Neural cell (in vitro differentiated cells): ENCODE results near the gene ATF6. TPM values are rescaled to one million over a fixed set of nuclear protein-coding genes. Genes with fewer than 3 reads are reported as not detected.

Experiments used
- H2AFZ ChIP-seq: fragments of 200-600, 300-800 bp; sonication (generic), shearing (Covaris generic); 2 replicates; pipeline ENCODE4 v1.6.0; 2014; ENCODE audit warnings: low read depth, mild to moderate bottlenecking, antibody characterized with exemption, low read length, moderate library complexity
- H3F3A ChIP-seq: fragments of 200-600 bp; shearing (Covaris generic); 2 replicates; pipeline ENCODE4 v1.6.1; 2016; ENCODE audit warnings: mild to moderate bottlenecking, moderate library complexity, mixed read lengths, antibody characterized with exemption, low read length; ENCODE audit not compliant: insufficient read depth, poor library complexity, severe bottlenecking
- H3K27ac ChIP-seq: fragments of 200-600, 300-800 bp; sonication (generic), shearing (Covaris generic); 2 replicates; pipeline ENCODE4 v1.5.1; 2014; ENCODE audit warnings: mild to moderate bottlenecking, low read length, moderate library complexity
- H3K27me3 ChIP-seq: fragments of 300-800, 200-600 bp; sonication (generic), shearing (Covaris generic); 2 replicates; pipeline ENCODE4 v1.6.0; 2014; ENCODE audit warnings: mild to moderate bottlenecking, low read depth, low read length, moderate library complexity; ENCODE audit not compliant: insufficient read depth
- H3K36me3 ChIP-seq: fragments of 300-800, 200-600 bp; sonication (generic), shearing (Covaris generic); 2 replicates; pipeline ENCODE4 v1.5.1; 2014; ENCODE audit warnings: mild to moderate bottlenecking, antibody characterized with exemption, low read length, moderate library complexity; ENCODE audit not compliant: insufficient read depth
- H3K4me2 ChIP-seq: fragments of 300-800, 200-600 bp; sonication (generic), shearing (Covaris generic); 2 replicates; pipeline ENCODE4 v1.6.0; 2014; ENCODE audit warnings: mild to moderate bottlenecking, low read length
- H3K4me3 ChIP-seq: fragments of 300-800, 200-600 bp; sonication (generic), shearing (Covaris generic); 2 replicates; pipeline ENCODE4 v1.5.1; 2014; ENCODE audit warnings: mild to moderate bottlenecking, low read length, moderate library complexity
- H3K79me2 ChIP-seq: fragments of 200-600 bp; shearing (Covaris generic); replicated peaks from 2 replicates; pipeline ENCODE4 v1.6.0; 2014; ENCODE audit warnings: mild to moderate bottlenecking, low read length, moderate library complexity; ENCODE audit not compliant: insufficient read depth
- H3K9ac ChIP-seq: fragments of 300-800, 200-600 bp; sonication (generic), shearing (Covaris generic); 2 replicates; pipeline ENCODE4 v1.6.1; 2016; ENCODE audit warnings: mild to moderate bottlenecking, low read length, mixed read lengths
- H3K9me2 ChIP-seq: fragments of 200-600 bp; shearing (Covaris generic); 2 replicates; pipeline ENCODE4 v1.6.1; 2016; ENCODE audit warnings: mild to moderate bottlenecking, low read length, mixed read lengths; ENCODE audit not compliant: insufficient read depth
- H3K9me3 ChIP-seq: fragments of 200-600, 300-800 bp; sonication (generic), shearing (Covaris generic); 2 replicates; pipeline ENCODE4 v1.6.1; 2016; ENCODE audit warnings: mild to moderate bottlenecking, mixed run types, low read length, moderate library complexity, mixed read lengths
- H4K20me1 ChIP-seq: fragments of 200-600 bp; shearing (Covaris generic); 2 replicates; pipeline ENCODE4 v1.6.1; 2016; ENCODE audit warnings: mild to moderate bottlenecking, mixed run types; ENCODE audit not compliant: insufficient read depth
- CTCF ChIP-seq: fragments of 450-650 bp; IDR thresholded peaks from 2 replicates; pipeline ENCODE4 v1.5.1; 2014; ENCODE audit warnings: antibody characterized with exemption, mild to moderate bottlenecking, moderate library complexity; ENCODE audit not compliant: poor library complexity, severe bottlenecking
- EP300 ChIP-seq: fragments of 450-650 bp; conservative IDR thresholded peaks from 2 replicates; pipeline ENCODE4 v1.6.1; 2014; ENCODE audit warnings: antibody characterized with exemption, mild to moderate bottlenecking, moderate library complexity; ENCODE audit not compliant: poor library complexity, severe bottlenecking
- EZH2 ChIP-seq: fragments of 200-600, 300-800 bp; shearing (Covaris generic), sonication (generic); IDR thresholded peaks from 2 replicates; pipeline ENCODE4 v1.6.1; 2014; ENCODE audit warnings: antibody characterized with exemption, low read length, borderline replicate concordance, mild to moderate bottlenecking; ENCODE audit not compliant: insufficient read depth, poor library complexity, severe bottlenecking
- MXI1 ChIP-seq: fragments of 450-650 bp; conservative IDR thresholded peaks from 2 replicates; pipeline ENCODE4 v1.6.1; 2014; ENCODE audit warnings: antibody characterized with exemption, mild to moderate bottlenecking; ENCODE audit not compliant: poor library complexity, severe bottlenecking
- POLR2AphosphoS5 ChIP-seq: IDR thresholded peaks from 2 replicates; pipeline ENCODE4 v1.6.1; 2012
- RAD21 ChIP-seq: fragments of 450-650 bp; conservative IDR thresholded peaks from 2 replicates; pipeline ENCODE4 v1.6.1; 2014; ENCODE audit warnings: antibody characterized with exemption, mild to moderate bottlenecking, moderate library complexity
- REST ChIP-seq: IDR thresholded peaks from 2 replicates; pipeline ENCODE4 v1.6.1; 2012; ENCODE audit warnings: borderline replicate concordance
- SMC3 ChIP-seq: fragments of 450-650 bp; conservative IDR thresholded peaks from 2 replicates; pipeline ENCODE4 v1.6.1; 2014; ENCODE audit warnings: antibody characterized with exemption, mild to moderate bottlenecking, moderate library complexity; ENCODE audit not compliant: poor library complexity
- TAF1 ChIP-seq: IDR thresholded peaks from 2 replicates; pipeline ENCODE4 v1.6.1; 2012; ENCODE audit warnings: low read depth
- polyA plus RNA-seq: library from polyadenylated mRNA; depleted of rRNA; stranded (reverse); fragments of >200 nt; gene quantifications from 2 replicates; pipeline ENCODE4 v1.2.3, GENCODE V29; 2014

Gene ATF6
- polyA plus RNA-seq, 1 donor from 2014 or later, result 16.6 TPM

DNA sequence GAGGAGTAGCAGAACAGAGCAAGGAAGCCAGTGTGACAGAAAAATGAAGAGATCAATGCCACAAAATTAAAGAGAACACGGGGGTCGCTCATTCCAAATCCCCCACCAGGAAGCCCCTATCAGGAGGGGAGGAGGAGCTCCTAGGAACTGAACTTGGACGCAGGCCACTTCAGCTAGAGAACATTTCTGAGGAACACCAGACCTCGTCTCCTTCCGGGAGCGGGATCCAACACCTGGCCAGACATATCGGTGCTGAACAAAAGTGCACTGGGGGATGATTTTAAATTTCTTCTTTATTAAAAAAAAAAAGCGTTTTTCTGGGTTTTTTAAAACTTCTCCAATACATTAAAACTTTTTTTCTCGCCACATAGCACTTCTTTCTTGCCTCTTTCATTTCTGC is 216.8 kb downstream of the ATF6 start:
- no peaks in the 10 kb centered on the region for H4K20me1 ChIP-seq
- no peaks in the 10 kb centered on the region for H3K36me3 ChIP-seq
- H3K9me2 ChIP-seq, result no peaks in the 10 kb centered on the region
- no peaks in the 10 kb centered on the region for H3F3A ChIP-seq
- TF ChIP-seq REST, result no peak
- no peak for TF ChIP-seq MXI1
- TF ChIP-seq EZH2, result no peak
- no peak for TF ChIP-seq POLR2AphosphoS5
- no peak for TF ChIP-seq SMC3
- no peak for TF ChIP-seq RAD21
- no peak for TF ChIP-seq EP300
- TF ChIP-seq CTCF, result no peak
- TF ChIP-seq TAF1, result no peak
- H3K4me3 ChIP-seq, result no peak overlapping the region
- H2AFZ ChIP-seq, result no peak overlapping the region
- no peak overlapping the region for H3K9ac ChIP-seq
- no peaks in the 10 kb centered on the region for H3K79me2 ChIP-seq
- peaks cover 4% of the 10 kb centered on the region for H3K9me3 ChIP-seq
- no peaks in the 10 kb centered on the region for H3K27me3 ChIP-seq
- no peak overlapping the region for H3K4me2 ChIP-seq
- no peak overlapping the region for H3K27ac ChIP-seq

DNA sequence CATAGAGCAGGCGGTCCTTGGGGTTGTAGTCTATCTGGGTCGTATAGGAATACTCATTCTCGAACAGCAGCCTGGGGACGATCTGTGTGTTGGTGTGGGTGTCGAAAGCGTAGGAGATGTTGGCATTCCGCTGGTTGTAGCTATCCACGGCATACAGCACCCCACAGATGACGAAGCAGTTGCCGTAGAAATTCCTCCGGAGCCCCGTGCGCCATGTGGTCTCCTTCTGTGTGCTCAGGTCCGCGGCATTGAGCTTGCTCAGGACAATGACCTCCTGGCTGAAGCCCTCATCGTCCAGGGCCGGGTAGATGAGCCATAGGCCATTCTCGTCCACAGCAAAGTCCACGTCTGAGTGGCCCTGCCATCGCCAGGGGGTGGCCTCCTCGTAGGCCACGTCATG is 217.6 kb downstream of the ATF6 start:
- Histone ChIP-seq H3F3A (no peaks in the 10 kb centered on the region), H3K27me3 (no peaks in the 10 kb centered on the region), H3K4me3 (no peak overlapping the region), H3K9me2 (no peaks in the 10 kb centered on the region), H3K4me2 (no peak overlapping the region), H2AFZ (no peak overlapping the region), H3K79me2 (no peaks in the 10 kb centered on the region), H3K36me3 (no peaks in the 10 kb centered on the region), H3K27ac (no peak overlapping the region), H3K9ac (no peak overlapping the region), H4K20me1 (no peaks in the 10 kb centered on the region), H3K9me3 (peaks cover 4% of the 10 kb centered on the region)
- TF ChIP-seq TAF1 (no peak), RAD21 (no peak), EZH2 (no peak), SMC3 (no peak), POLR2AphosphoS5 (no peak), REST (no peak), EP300 (no peak), MXI1 (no peak), CTCF (no peak)
